SK-N-SH treated with all-trans-retinoic acid at 6 μM for 48 hours (cell line): ENCODE measurements around the gene MUC20.
"Not testable (repeated sequence)": the region's sequence is repeated elsewhere in the genome, so short reads cannot be mapped to it uniquely, and the experiment has no call there.

Experiments
- ATAC-seq: fragments of 200-7000 bp; cut with Tn5 transposase; 3 replicates; pipeline ENCODE4 v1.9.1; 2020; ENCODE audit warnings: mild to moderate bottlenecking, moderate library complexity
- BACH2 ChIP-seq: fragments of 250-450 bp; sonication (Bioruptor Pico); IDR thresholded peaks from 2 replicates; pipeline ENCODE4 v1.9.0; 2021; ENCODE audit warnings: mild to moderate bottlenecking, borderline replicate concordance
- CREB5 ChIP-seq: fragments of 250-450 bp; sonication (Bioruptor Pico); IDR thresholded peaks from 2 replicates; pipeline ENCODE4 v1.5.1; 2020; ENCODE audit warnings: low read depth, mild to moderate bottlenecking, moderate library complexity
- CSRNP3 ChIP-seq: fragments of 250-450 bp; sonication (Bioruptor Pico); IDR thresholded peaks from 2 replicates; pipeline ENCODE4 v1.5.1; 2021; ENCODE audit warnings: mild to moderate bottlenecking, moderate library complexity
- ESRRG ChIP-seq: fragments of 250-450 bp; sonication (Bioruptor Pico); IDR thresholded peaks from 2 replicates; pipeline ENCODE4 v1.6.1; 2021; ENCODE audit warnings: mild to moderate bottlenecking
- OSR1 ChIP-seq: fragments of 250-450 bp; sonication (Bioruptor Pico); IDR thresholded peaks from 2 replicates; pipeline ENCODE4 v1.8.0; 2022; ENCODE audit warnings: moderate library complexity, mild to moderate bottlenecking, inconsistent platforms
- PATZ1 ChIP-seq: fragments of 250-450 bp; sonication (Bioruptor Pico); IDR thresholded peaks from 2 replicates; pipeline ENCODE4 v1.8.0; 2020; ENCODE audit warnings: mild to moderate bottlenecking, moderate library complexity, borderline replicate concordance
- POU6F1 ChIP-seq: fragments of 250-450 bp; sonication (Bioruptor Pico); IDR thresholded peaks from 2 replicates; pipeline ENCODE4 v1.8.0; 2021; ENCODE audit warnings: low read depth, mild to moderate bottlenecking, moderate library complexity, borderline replicate concordance
- PPARA ChIP-seq: fragments of 250-450 bp; sonication (Bioruptor Pico); IDR thresholded peaks from 2 replicates; pipeline ENCODE4 v1.5.0; 2020; ENCODE audit warnings: mild to moderate bottlenecking, borderline replicate concordance
- TCF4 ChIP-seq: fragments of 250-450 bp; sonication (Bioruptor Pico); IDR thresholded peaks from 2 replicates; pipeline ENCODE4 v1.8.0; 2021; ENCODE audit warnings: mild to moderate bottlenecking, moderate library complexity, borderline replicate concordance
- TSHZ2 ChIP-seq: fragments of 250-450 bp; sonication (Bioruptor Pico); IDR thresholded peaks from 2 replicates; pipeline ENCODE4 v1.5.0; 2020; ENCODE audit warnings: mild to moderate bottlenecking, moderate library complexity
- ZC3H10 ChIP-seq: fragments of 250-450 bp; sonication (Bioruptor Pico); IDR thresholded peaks from 2 replicates; pipeline ENCODE4 v1.5.1; 2021; ENCODE audit warnings: mild to moderate bottlenecking, moderate library complexity
- ZFP3 ChIP-seq: fragments of 250-450 bp; sonication (Bioruptor Pico); IDR thresholded peaks from 2 replicates; pipeline ENCODE4 v1.5.0; 2020; ENCODE audit warnings: mild to moderate bottlenecking, moderate library complexity
- ZFP30 ChIP-seq: fragments of 450-650 bp; formaldehyde crosslinking; IDR thresholded peaks from 2 replicates; pipeline ENCODE4 v1.5.0; 2022; ENCODE audit warnings: mild to moderate bottlenecking, moderate library complexity
- ZNF70 ChIP-seq: fragments of 450-650 bp; formaldehyde crosslinking; IDR thresholded peaks from 2 replicates; pipeline ENCODE4 v1.5.0; 2020; ENCODE audit warnings: mild to moderate bottlenecking, moderate library complexity

MUC20 gene

GRCh38 chr3:195748661-195749060 is 27.9 kb downstream of the MUC20 start:
- no peak for ATAC-seq
- TF ChIP-seq CSRNP3 (no peak), PATZ1 (CRISPR knock-in tag) (no peak), TCF4 (CRISPR knock-in tag) (no peak), PPARA (no peak), POU6F1 (no peak), ZFP30 (CRISPR knock-in tag) (no peak)

GRCh38 chr3:195749101-195749500 is 28.3 kb downstream of the MUC20 start:
- ATAC-seq, result not testable (repeated sequence)

- no peak for ATAC-seq
- no peak for TF ChIP-seq CSRNP3
- no peak for TF ChIP-seq TSHZ2
- TF ChIP-seq TCF4 (CRISPR knock-in tag), result no peak
- TF ChIP-seq CREB5 (CRISPR knock-in tag), result no peak
- TF ChIP-seq ESRRG (CRISPR knock-in tag), result no peak
- no peak for TF ChIP-seq BACH2 (CRISPR knock-in tag)
- TF ChIP-seq POU6F1, result no peak
- no peak for TF ChIP-seq ZC3H10 (CRISPR knock-in tag)
- no peak for TF ChIP-seq ZNF70 (CRISPR knock-in tag)
- TF ChIP-seq ZFP3 (CRISPR knock-in tag), result no peak
- no peak for TF ChIP-seq OSR1 (CRISPR knock-in tag)
- TF ChIP-seq ZFP30 (CRISPR knock-in tag), result no peak
- TF ChIP-seq, all 23 proteins: peak for 0
Observed at GRCh38 chr3:195750797-195751520, 30.2 kb downstream of the MUC20 start.
